Smooth muscle cell (in vitro differentiated cells): ENCODE data around the gene FBXO38. TPM values are rescaled to one million over a fixed set of nuclear protein-coding genes. Genes with fewer than 3 reads are reported as not detected.

Source experiments
- DNase-seq: peaks from one replicate; lab custom pipeline; 2025; ENCODE audit not compliant: unreplicated experiment; lab: John Stamatoyannopoulos, UW
- H2AFZ ChIP-seq: fragments of 200-600 bp; sonication (generic); 2 replicates; pipeline ENCODE4 v1.6.0; 2016; ENCODE audit warnings: antibody characterized with exemption, low read depth, mild to moderate bottlenecking
- H3F3A ChIP-seq: fragments of 200-600 bp; sonication (generic); 2 replicates; pipeline ENCODE4 v1.6.0; 2017; ENCODE audit warnings: antibody characterized with exemption, low read depth
- H3K27ac ChIP-seq: fragments of 200-600 bp; sonication (generic); 2 replicates; pipeline ENCODE4 v1.5.1; 2016; ENCODE audit warnings: low read depth, mild to moderate bottlenecking
- H3K27me3 ChIP-seq: fragments of 200-600 bp; sonication (generic); 2 replicates; pipeline ENCODE4 v1.6.1; 2016; ENCODE audit warnings: low read depth, mild to moderate bottlenecking
- H3K36me3 ChIP-seq: fragments of 200-600 bp; sonication (generic); 2 replicates; pipeline ENCODE4 v1.5.1; 2016; ENCODE audit warnings: low read depth
- H3K4me1 ChIP-seq: fragments of 200-600 bp; sonication (generic); 2 replicates; pipeline ENCODE4 v1.5.1; 2016; ENCODE audit warnings: low read depth
- H3K4me2 ChIP-seq: fragments of 200-600 bp; sonication (generic); 2 replicates; pipeline ENCODE4 v1.6.0; 2016; ENCODE audit warnings: mild to moderate bottlenecking
- H3K4me3 ChIP-seq: fragments of 200-600 bp; sonication (generic); 2 replicates; pipeline ENCODE4 v1.5.1; 2016; ENCODE audit warnings: mild to moderate bottlenecking
- H3K79me2 ChIP-seq: fragments of 200-600 bp; sonication (generic); 2 replicates; pipeline ENCODE4 v1.6.0; 2016; ENCODE audit warnings: low read depth, mild to moderate bottlenecking
- H3K9ac ChIP-seq: fragments of 200-600 bp; sonication (generic); 2 replicates; pipeline ENCODE4 v1.6.0; 2016; ENCODE audit warnings: low read depth
- H3K9me3 ChIP-seq: fragments of 200-600 bp; sonication (generic); replicated peaks from 2 replicates; pipeline ENCODE4 v1.5.1; 2016; ENCODE audit warnings: low read depth
- H4K20me1 ChIP-seq: fragments of 200-600 bp; sonication (generic); 2 replicates; pipeline ENCODE4 v1.6.0; 2016; ENCODE audit warnings: low read depth
- whole genome bisulfite sequencing: methylation state at CpG from one replicate; pipeline ENCODE4 v1.1.7; 2016; ENCODE audit warnings: low lambda C conversion rate; 5-methylcytosine and 5-hydroxymethylcytosine counted together
- polyA plus RNA-seq: library from polyadenylated mRNA; unstranded; fragments of >200 nt; fragmentation: Nextera tagmentation; extraction: Ambion mirVana; gene quantifications from 2 replicates; pipeline ENCODE4 v1.2.1, GENCODE V29; 2016
- total RNA-seq: library from RNA; depleted of rRNA; stranded (reverse); fragments of >200 nt; gene quantifications from 2 replicates; pipeline ENCODE4 v1.2.3, GENCODE V29; 2014
- TF ChIP-seq, protein P1 (sequence below): fragments of 200-600 bp; sonication (generic); IDR thresholded peaks from 2 replicates; pipeline ENCODE4 v1.5.1; 2017; ENCODE audit warnings: borderline replicate concordance, mild to moderate bottlenecking, antibody characterized with exemption; ENCODE audit not compliant: insufficient read depth, poor library complexity, severe bottlenecking

The FBXO38 gene
- total and polyA plus RNA-seq, 2 experiments from 2014 or later = 24.4 to 44.5 TPM

DNA sequence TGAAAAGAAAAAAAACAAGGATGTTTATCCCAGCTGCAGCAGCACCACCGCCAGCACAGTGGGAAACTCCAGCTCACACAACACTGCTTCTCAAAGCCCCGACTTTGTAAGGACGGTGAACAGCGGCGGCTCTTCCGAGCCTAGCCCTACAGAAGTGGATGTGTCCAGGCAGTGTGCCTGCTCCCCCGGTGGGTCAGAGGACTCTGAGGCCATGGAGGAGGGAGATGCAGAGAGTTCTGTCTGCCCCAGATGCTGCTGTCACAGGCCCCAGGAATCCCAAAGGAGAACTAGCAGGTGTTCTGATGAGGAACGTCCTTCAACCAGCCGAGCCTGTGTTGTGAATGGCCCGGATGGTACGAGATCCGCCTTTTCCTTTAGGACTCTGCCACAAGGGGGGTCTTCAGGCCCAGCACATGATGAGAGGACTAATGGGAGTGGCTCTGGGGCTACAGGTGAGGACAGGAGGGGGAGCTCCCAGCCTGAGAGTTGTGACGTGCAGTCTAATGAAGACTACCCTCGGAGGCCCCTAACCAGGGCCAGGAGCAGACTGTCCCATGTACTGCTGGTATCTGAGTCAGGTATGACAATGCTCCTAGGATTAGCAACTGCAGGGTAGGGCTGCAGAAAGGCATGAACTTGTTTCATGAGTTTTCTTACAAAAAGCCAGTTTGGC, 43.7 kb downstream of the FBXO38 start:
- Histone ChIP-seq H3K9me3 (no peaks in the 10 kb centered on the region), H3F3A (peaks cover 3% of the 10 kb centered on the region), H4K20me1 (peaks cover 72% of the 10 kb centered on the region), H3K4me2 (no peak overlapping the region), H3K36me3 (peaks cover 41% of the 10 kb centered on the region), H3K27me3 (no peaks in the 10 kb centered on the region), H3K9ac (no peak overlapping the region), H2AFZ (no peak overlapping the region), H3K79me2 (no peaks in the 10 kb centered on the region), H3K4me1 (no peaks in the 10 kb centered on the region), H3K4me3 (no peak overlapping the region), H3K27ac (no peak overlapping the region)
- DNase-seq = no peak
- WGBS = 95% methylated on average over 14 of the region's 14 CpGs
- TF ChIP-seq, protein P1, sequence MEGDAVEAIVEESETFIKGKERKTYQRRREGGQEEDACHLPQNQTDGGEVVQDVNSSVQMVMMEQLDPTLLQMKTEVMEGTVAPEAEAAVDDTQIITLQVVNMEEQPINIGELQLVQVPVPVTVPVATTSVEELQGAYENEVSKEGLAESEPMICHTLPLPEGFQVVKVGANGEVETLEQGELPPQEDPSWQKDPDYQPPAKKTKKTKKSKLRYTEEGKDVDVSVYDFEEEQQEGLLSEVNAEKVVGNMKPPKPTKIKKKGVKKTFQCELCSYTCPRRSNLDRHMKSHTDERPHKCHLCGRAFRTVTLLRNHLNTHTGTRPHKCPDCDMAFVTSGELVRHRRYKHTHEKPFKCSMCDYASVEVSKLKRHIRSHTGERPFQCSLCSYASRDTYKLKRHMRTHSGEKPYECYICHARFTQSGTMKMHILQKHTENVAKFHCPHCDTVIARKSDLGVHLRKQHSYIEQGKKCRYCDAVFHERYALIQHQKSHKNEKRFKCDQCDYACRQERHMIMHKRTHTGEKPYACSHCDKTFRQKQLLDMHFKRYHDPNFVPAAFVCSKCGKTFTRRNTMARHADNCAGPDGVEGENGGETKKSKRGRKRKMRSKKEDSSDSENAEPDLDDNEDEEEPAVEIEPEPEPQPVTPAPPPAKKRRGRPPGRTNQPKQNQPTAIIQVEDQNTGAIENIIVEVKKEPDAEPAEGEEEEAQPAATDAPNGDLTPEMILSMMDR = no peak

DNA sequence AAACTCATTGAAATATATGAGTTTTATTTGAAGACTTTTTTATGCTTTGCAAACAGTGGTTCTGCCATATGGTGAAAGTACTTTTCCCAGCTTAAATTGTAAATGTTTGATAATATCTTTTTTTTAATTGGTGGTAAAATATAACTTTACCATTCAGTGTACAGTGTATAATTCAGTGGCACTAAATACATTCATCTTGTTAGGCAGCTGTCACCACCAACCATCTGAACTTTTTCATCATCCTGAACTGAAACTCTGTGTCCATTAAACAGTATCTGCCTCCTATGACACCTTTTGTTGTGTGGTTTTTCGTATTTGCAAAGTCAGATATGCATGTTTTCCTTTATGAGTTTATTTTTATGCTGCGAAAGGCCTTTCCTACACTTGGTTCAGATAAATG, 45.1 kb downstream of the FBXO38 start:
- peaks cover 2% of the 10 kb centered on the region for H3F3A ChIP-seq
- H3K27me3 ChIP-seq = no peaks in the 10 kb centered on the region
- no peaks in the 10 kb centered on the region for H3K9me3 ChIP-seq
- H3K4me3 ChIP-seq = no peak overlapping the region
- DNase-seq = no peak
- no peak overlapping the region for H3K4me2 ChIP-seq
- WGBS = 92% methylated on average over 2 of the region's 2 CpGs
- no peaks in the 10 kb centered on the region for H3K4me1 ChIP-seq
- TF ChIP-seq, protein P1 = no peak
- H3K9ac ChIP-seq = no peak overlapping the region
- no peak overlapping the region for H3K27ac ChIP-seq
- H4K20me1 ChIP-seq = peaks cover 70% of the 10 kb centered on the region
- H3K36me3 ChIP-seq = peaks cover 38% of the 10 kb centered on the region
- no peaks in the 10 kb centered on the region for H3K79me2 ChIP-seq
- H2AFZ ChIP-seq = no peak overlapping the region

- H2AFZ ChIP-seq = no peak overlapping the region
- H3K79me2 ChIP-seq = no peaks in the 10 kb centered on the region
- H3F3A ChIP-seq = no peaks in the 10 kb centered on the region
- no peak overlapping the region for H3K4me3 ChIP-seq
- H3K27ac ChIP-seq = no peak overlapping the region
- 93% methylated on average over 3 of the region's 3 CpGs for WGBS
- peaks cover 30% of the 10 kb centered on the region for H4K20me1 ChIP-seq
- no peak overlapping the region for H3K4me2 ChIP-seq
- DNase-seq = no peak
- no peaks in the 10 kb centered on the region for H3K9me3 ChIP-seq
- TF ChIP-seq, protein P1 = no peak
- no peaks in the 10 kb centered on the region for H3K27me3 ChIP-seq
- H3K4me1 ChIP-seq = no peaks in the 10 kb centered on the region
- peaks cover 28% of the 10 kb centered on the region for H3K36me3 ChIP-seq
- H3K9ac ChIP-seq = no peak overlapping the region
Measured at GRCh38 chr5:148433826-148434225, 50.1 kb downstream of the FBXO38 start.

- no peaks in the 10 kb centered on the region for H3F3A ChIP-seq
- H3K9me3 ChIP-seq = no peaks in the 10 kb centered on the region
- peaks cover 41% of the 10 kb centered on the region for H3K36me3 ChIP-seq
- 94% methylated on average over 3 of the region's 3 CpGs for WGBS
- H3K9ac ChIP-seq = no peak overlapping the region
- no peak overlapping the region for H3K4me2 ChIP-seq
- H4K20me1 ChIP-seq = peaks cover 20% of the 10 kb centered on the region
- H3K27me3 ChIP-seq = no peaks in the 10 kb centered on the region
- no peak overlapping the region for H3K27ac ChIP-seq
- no peak overlapping the region for H2AFZ ChIP-seq
- H3K4me3 ChIP-seq = no peak overlapping the region
- TF ChIP-seq, protein P1 = no peak
- no peaks in the 10 kb centered on the region for H3K4me1 ChIP-seq
- DNase-seq = no peak
- no peaks in the 10 kb centered on the region for H3K79me2 ChIP-seq
Measured at GRCh38 chr5:148436029-148436428, 52.3 kb downstream of the FBXO38 start.
